A549 (cell line): ENCODE measurements around the gene ESRP2.

Experiments
- CTCF ChIP-seq: fragments of >200 bp; sonication (Bioruptor Twin); formaldehyde crosslinking; IDR thresholded peaks from 3 replicates; pipeline ENCODE4 v1.5.1; 2016
- SMC3 ChIP-seq: fragments of >200 bp; sonication (Bioruptor Twin); formaldehyde crosslinking; IDR thresholded peaks from 3 replicates; pipeline ENCODE4 v1.6.1; 2018; ENCODE audit warnings: inconsistent platforms
- TF ChIP-seq, protein P1 (sequence below): fragments of 200-600 bp; sonication (generic); IDR thresholded peaks from 2 replicates; pipeline ENCODE4 v1.6.1; 2016; ENCODE audit warnings: antibody characterized with exemption, mild to moderate bottlenecking, moderate library complexity

DNA sequence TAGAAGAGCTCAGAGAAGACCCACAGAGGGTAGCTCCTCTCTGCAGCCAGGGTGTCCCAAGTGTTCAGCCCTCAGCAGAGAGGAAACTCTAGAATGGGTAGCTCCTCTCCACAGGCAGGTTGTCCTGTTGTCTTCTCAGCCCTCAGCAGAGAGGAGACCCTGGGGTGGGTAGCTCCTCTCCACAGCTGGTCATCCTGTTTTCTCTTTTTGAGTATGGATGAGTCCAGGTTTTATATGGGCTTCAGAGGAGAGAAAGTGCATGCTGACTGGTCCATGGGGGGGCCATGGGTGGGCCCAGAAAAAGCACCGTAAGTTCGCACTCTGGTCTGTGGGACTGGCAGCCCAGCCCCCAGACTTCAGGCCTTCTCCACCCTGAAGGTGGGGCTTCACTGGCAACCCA lies 48.4 kb downstream of the ESRP2 start:
- TF ChIP-seq, protein P1, sequence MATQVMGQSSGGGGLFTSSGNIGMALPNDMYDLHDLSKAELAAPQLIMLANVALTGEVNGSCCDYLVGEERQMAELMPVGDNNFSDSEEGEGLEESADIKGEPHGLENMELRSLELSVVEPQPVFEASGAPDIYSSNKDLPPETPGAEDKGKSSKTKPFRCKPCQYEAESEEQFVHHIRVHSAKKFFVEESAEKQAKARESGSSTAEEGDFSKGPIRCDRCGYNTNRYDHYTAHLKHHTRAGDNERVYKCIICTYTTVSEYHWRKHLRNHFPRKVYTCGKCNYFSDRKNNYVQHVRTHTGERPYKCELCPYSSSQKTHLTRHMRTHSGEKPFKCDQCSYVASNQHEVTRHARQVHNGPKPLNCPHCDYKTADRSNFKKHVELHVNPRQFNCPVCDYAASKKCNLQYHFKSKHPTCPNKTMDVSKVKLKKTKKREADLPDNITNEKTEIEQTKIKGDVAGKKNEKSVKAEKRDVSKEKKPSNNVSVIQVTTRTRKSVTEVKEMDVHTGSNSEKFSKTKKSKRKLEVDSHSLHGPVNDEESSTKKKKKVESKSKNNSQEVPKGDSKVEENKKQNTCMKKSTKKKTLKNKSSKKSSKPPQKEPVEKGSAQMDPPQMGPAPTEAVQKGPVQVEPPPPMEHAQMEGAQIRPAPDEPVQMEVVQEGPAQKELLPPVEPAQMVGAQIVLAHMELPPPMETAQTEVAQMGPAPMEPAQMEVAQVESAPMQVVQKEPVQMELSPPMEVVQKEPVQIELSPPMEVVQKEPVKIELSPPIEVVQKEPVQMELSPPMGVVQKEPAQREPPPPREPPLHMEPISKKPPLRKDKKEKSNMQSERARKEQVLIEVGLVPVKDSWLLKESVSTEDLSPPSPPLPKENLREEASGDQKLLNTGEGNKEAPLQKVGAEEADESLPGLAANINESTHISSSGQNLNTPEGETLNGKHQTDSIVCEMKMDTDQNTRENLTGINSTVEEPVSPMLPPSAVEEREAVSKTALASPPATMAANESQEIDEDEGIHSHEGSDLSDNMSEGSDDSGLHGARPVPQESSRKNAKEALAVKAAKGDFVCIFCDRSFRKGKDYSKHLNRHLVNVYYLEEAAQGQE = no peak
- TF ChIP-seq SMC3 (no peak), CTCF (no peak)
